IPS DF 19.7 (cell line): ENCODE results near the gene UHMK1.
"Not testable (repeated sequence)": the region's sequence is repeated elsewhere in the genome, so short reads cannot be mapped to it uniquely, and the experiment has no call there.

Experiments used
- DNase-seq: peaks from one replicate; pipeline ENCODE4 v3.0.0-alpha.2; 2013; ENCODE audit warnings: low read depth, low spot score

Gene UHMK1

GRCh38 chr1:162497723-162498495 lies at the start of gene UHMK1:
Gene UHMK1, plus strand, starts transcription at chr1:162497818. Its CDS starts 183 bp downstream, at chr1:162498001.
- DNase-seq, result peak; percentile 50

DNA sequence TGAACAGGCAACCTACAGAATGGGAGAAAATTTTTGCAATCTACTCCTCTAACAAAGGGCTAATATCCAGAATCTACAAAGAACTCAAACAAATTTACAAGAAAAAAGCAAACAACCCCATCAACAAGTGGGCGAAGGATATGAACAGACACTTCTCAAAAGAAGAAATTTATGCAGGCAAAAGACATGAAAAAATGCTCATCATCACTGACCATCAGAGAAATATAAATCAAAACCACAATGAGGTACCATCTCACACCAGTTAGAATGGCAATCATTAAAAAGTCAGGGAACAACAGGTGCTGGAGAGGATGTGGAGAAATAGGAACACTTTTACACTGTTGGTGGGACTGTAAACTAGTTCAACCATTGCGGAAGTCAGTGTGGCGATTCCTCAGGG lies 43.3 kb upstream of the UHMK1 start:
- DNase-seq, result not testable (repeated sequence)

DNA sequence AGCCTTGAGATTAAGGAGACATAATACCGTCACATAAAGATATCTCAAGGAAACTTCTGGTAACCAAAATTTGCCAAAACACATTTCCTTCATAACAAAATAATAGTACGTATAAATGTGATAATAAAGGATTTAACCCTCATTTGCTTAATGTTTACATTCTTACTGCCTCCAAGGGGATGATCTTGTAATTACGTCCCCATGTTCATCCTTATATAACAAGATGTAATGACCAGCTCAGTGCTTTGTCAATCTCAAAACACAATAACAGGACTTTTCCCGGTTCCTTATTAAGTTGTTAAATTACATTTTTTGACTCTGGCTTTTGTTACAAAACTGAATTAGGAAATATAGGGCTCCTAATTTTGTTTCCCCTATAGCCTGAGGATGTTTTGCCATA lies 41.3 kb upstream of the UHMK1 start:
- no peak for DNase-seq

- no peak for DNase-seq
Measured at GRCh38 chr1:162458236-162458635, 39.4 kb upstream of the UHMK1 start.

- DNase-seq, result not testable (repeated sequence)
Measured at GRCh38 chr1:162462425-162462824, 35.2 kb upstream of the UHMK1 start.

DNA sequence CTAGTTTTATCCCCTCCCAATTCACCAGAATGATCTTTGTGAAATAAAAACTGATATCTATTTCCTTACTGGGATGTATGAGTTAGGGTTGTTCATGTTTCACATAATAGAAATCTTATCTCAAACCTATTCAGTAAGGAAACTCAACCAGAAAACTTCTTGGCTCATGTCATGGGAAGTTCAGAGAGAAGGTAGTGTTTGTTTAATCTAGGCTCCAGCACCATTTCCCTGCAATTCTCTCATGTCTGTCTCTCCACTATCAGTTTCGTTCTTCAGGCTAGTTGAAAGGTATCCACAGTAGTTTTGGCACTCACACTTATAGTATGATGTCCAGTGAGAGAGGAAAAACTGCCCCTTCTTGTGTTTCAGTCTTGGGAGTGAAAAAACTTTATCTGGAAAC lies 34.6 kb upstream of the UHMK1 start:
- no peak for DNase-seq

GRCh38 chr1:162466797-162467196 lies 30.8 kb upstream of the UHMK1 start:
- DNase-seq, result no peak

DNA sequence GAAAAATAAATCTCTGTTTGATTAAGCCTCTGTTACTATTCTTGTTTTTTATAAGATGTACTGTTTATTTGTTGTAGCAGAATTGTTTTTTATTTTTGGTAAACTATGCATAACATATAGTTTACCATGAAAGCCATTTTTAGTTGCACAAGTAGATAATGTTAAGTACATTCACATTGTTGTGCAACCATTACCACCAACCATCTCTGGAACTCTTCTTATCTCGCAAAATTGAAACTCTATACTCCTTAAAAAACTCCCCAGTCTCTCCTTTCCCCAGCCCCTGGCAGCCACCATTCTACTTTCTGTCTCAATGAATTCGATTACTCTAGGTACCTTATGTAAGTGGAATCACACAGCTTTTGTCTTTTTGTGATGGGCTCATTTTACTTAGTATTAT lies 27.4 kb upstream of the UHMK1 start:
- DNase-seq, result no peak

DNA sequence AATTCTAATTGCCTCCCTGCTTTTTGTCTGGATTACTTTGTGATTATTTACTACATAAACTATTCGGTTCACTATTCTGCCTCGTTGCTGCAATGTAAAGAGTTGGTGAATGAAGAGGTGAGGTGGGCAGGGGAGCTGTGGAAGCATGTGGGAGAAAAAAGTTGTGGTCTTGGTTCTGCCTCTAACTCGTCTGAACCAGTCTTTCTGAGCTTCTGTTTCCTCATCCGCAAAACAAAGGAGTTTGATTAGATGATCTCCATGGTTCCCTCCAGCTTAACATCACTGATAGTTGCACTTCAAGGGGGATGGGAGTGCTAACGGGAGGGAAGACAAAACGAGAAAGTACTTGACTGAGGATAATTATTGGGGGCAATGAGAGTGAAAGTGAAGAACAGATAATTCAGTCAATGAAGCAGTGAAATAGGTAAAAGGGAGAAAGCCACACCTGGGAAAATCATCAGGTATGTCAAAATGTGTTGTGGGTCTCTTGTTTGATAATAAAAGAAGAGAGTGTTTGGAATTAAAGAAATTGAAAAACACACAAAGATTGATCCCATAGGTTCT lies 26.2 kb upstream of the UHMK1 start:
- peak; percentile 71 for DNase-seq

- DNase-seq, result no peak
Measured at GRCh38 chr1:162475089-162475488, 22.5 kb upstream of the UHMK1 start.

DNA sequence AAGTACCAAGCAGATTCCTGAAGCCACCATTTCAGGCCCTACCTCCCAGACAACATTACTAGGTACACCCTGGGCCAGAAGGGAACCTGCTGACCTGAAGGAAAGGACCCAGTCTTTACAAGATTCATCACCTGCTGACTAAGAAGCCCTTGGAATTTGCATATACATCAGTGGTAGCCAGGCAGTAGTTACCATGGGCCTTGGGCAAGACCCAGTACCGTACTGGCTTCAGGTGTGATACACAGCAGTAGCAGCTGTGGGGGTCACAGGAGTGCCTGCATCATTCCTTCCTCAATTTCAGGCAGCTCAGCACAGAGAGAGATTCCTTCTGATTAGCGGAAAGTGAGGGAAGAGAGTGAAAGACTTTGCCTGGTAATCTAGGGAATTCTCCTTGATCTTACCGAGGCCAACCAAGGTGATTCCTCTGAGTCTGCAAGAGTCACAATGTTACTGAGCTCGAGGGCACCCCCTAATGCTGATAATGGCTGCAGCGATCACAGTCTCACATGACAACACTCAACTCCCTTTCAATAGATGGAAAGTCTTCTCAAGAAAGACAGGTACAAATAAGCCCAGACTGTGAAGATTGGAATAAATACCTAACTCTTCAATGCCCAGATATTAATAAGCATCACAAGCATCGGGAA lies 22.0 kb upstream of the UHMK1 start:
- DNase-seq, result no peak

- no peak for DNase-seq
Measured at GRCh38 chr1:162476620-162477019, 21.0 kb upstream of the UHMK1 start.

GRCh38 chr1:162485236-162485635 lies 12.4 kb upstream of the UHMK1 start:
- no peak for DNase-seq

- DNase-seq, result no peak
Measured at GRCh38 chr1:162487241-162487640, 10.4 kb upstream of the UHMK1 start.

DNA sequence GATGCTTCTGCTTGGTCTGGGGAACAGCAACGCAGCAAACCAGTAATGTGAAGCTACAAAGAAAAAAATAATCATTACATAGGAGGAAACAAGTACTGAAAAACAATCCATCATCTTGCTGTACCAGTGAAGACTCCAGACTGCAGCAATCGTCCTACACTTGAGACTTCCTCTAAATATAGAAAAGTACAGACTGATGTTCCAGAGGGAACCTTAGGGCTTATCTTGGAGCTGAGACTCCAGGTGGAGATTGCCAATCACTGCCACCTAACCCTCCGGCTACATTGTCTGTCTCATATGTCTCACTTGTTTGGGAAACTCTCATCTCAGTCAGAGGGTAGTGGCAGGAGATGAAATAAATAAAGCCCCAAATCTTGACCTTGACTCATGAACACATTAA lies 9.4 kb upstream of the UHMK1 start:
- DNase-seq, result no peak

DNA sequence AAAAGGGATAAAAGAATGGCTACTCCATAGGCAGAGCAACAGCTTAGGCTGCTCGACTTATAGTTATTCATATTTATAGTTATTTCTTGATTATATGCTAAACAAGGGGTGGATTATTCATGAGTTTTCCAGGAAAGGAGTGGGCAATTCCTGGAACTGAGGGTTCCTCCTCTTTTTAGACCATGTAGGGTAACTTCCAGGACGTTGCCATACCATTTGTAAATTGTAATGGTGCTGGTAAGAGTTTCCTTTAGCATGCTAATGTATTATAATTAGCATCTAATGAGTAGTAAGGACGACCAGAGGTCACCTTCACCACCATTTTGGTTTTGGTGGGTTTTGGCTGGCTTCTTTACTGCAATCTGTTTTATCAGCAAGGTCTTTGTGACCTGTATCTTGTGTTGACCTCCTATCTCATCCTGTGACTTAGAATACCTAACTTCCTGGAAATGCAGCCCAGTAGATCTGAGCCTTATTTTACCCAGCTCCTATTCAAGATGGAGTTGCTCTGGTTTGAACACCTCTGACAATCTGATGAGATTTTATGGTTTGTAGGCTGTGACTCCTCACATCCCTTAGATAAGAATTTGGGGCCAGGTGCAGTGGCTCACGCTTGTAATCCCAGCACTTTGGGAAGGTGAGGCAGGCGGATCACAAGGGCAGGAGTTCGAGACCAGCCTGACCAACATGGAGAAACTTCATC lies 1.9 kb upstream of the UHMK1 start:
- not testable (repeated sequence) for DNase-seq

DNA sequence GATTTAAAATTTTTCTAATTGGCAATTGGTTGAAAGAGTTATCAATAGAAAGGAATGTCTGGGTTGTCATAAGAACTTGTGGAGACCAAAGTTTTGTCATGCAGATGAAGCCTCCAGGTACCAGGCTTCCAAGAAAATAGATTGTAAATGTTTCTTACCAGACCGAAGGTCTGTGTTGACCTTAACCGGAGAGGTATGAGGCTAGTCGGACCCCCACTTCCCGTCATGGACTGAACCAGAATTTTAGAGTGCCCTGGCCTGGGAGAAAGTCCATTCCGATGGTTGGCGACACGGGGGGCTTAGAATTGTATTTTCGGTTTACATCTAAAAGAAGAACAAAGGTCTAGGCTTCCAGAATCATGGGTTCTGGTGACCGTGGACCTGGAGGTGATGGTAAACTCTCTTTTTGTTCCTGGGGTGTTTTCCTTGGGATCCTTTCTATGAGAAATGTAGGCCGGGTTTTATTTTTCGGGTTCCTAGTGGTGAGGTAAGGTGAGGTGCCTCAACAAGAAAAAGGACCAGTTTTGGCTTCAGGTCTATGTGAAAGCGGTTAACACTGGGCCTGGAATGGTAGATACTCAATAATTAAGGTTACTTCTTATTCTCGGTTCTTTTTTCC lies 405 bp upstream of the UHMK1 start:
- DNase-seq, result no peak

DNA sequence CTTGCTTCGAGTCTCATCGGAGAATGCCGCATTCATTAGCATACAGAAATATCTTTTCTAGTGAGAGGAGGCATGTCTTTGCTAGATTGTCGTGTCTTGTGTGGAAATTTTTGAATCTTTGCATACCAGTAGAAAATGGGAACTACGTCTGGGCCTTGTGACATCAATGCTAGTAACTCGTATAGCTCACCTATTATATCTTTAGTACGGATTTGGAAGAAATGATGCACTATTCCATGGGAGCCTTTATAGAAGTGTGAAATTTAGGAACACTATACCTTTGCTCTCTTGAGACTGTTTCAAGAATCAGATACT lies 835 bp downstream of the UHMK1 start:
- DNase-seq, result no peak

GRCh38 chr1:162500805-162501204 lies 3.2 kb downstream of the UHMK1 start:
- DNase-seq, result no peak

- DNase-seq, result no peak
Measured at GRCh38 chr1:162502077-162502476, 4.5 kb downstream of the UHMK1 start.

GRCh38 chr1:162502928-162503327 lies 5.3 kb downstream of the UHMK1 start:
- no peak for DNase-seq

GRCh38 chr1:162527314-162527713 lies 29.7 kb downstream of the UHMK1 start:
- DNase-seq, result no peak
